ENCODE measurements around the gene THSD4.

THSD4 gene

DNA sequence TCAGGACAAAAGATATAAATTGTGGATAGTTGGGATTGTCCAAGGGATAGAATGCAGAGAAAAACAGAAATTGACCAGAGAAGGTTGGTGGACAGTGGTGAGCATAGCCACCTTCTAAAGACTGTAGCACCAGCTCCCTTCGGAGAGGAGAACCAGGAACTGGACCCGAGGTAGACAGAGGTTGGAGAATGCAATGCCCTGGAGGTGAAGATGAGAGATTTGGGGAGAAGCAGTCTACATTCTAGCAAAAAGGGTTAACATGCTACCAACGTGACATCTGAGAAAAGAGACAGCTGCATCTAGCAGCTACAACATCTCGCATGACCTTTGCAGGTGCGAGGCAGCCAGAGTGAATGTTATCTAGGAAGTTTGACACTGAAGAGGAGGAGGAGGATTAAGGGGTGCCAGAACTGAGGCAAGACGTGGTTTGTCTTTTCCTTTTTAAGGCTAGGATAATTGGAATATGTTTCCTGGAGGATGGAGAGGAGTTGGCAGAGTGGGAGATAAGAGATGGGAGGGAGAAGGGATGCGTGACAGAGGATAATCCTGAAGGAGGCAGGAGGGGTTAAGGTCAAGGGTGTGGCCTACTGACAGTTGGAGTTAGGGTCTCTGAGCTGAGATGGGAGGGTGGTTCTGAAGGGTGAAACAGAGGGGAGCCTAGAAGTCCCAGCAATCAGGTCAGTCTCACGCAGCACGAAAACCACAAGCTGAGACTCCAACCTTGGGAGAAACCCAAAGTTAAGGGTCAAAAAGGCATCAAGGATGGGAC is 591.4 kb downstream of the THSD4 start:
- H3K4me3 ChIP-seq (IDR thresholded peaks at IDR 0.05; ENCODE audit: insufficient read depth, low read depth, low read length): no peak overlapping the region
- no peak for TF ChIP-seq CTCF (conservative IDR thresholded peaks at IDR 0.05; ENCODE audit: low read depth, low read length)
- H4K20me1 ChIP-seq (ENCODE audit: insufficient read depth): no peaks in the 10 kb centered on the region
- H3K36me3 ChIP-seq (ENCODE audit: insufficient read depth): no peaks in the 10 kb centered on the region
- H3K27ac ChIP-seq: no peak overlapping the region
- no peaks in the 10 kb centered on the region for H3K79me2 ChIP-seq (ENCODE audit: insufficient read depth, low read depth)
- H3K4me2 ChIP-seq: no peak overlapping the region
- H3K27me3 ChIP-seq (ENCODE audit: insufficient read depth, low read depth): no peaks in the 10 kb centered on the region
- H2AFZ ChIP-seq (ENCODE audit: low read depth): no peak overlapping the region
- H3K9ac ChIP-seq: no peak overlapping the region
- no peaks in the 10 kb centered on the region for H3K4me1 ChIP-seq (ENCODE audit: low read depth, poor library complexity, severe bottlenecking)

DNA sequence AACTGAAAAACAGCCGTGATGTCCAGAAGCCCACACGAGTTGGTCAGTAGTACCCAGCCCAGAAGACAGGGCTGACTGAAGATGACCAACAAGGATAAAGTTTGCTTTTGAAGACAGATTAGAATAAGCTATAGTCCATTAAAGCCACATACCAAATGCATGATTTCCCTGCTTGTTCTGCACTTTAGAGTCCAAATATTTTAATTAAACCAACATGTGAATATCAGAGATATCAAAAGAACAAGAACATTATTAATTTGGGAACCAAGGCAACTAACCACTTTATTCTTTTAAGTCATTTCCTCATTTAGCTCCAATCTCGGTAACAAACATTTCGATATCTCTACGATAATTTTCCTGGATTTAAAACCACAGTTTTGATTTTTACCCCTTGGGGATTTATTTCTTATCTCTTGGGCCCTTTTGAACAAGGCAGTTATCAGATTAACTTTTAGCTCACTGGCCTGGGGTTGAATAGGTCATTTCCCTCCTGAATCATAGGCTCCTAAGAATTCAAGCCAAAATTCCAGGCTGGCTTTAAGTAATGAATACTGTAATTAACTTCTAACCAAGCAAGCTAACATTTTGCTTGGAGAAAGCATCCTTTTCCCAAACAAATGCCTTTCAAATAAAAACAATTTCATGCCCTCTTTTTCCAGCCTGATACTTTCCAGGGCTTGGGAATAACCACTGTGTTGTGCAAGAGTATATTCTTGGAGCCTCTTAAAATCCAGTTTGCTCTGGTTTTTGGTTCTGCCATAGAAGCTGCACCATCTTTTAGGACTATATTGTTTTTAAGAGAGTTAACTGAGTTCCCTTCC is 592.2 kb downstream of the THSD4 start:
- H3K9ac ChIP-seq: no peak overlapping the region
- H3K4me1 ChIP-seq (ENCODE audit: low read depth, poor library complexity, severe bottlenecking): no peaks in the 10 kb centered on the region
- no peaks in the 10 kb centered on the region for H3K27me3 ChIP-seq (ENCODE audit: insufficient read depth, low read depth)
- no peak for TF ChIP-seq CTCF (conservative IDR thresholded peaks at IDR 0.05; ENCODE audit: low read depth, low read length)
- no peaks in the 10 kb centered on the region for H3K79me2 ChIP-seq (ENCODE audit: insufficient read depth, low read depth)
- H2AFZ ChIP-seq (ENCODE audit: low read depth): no peak overlapping the region
- no peaks in the 10 kb centered on the region for H3K36me3 ChIP-seq (ENCODE audit: insufficient read depth)
- no peak overlapping the region for H3K27ac ChIP-seq
- no peaks in the 10 kb centered on the region for H4K20me1 ChIP-seq (ENCODE audit: insufficient read depth)
- no peak overlapping the region for H3K4me2 ChIP-seq
- H3K4me3 ChIP-seq (IDR thresholded peaks at IDR 0.05; ENCODE audit: insufficient read depth, low read depth, low read length): no peak overlapping the region

GRCh38 chr15:71708051-71708429 is 592.8 kb downstream of the THSD4 start:
- Histone ChIP-seq H3K4me2 (no peak overlapping the region), H3K9ac (no peak overlapping the region), H3K4me3 (IDR thresholded peaks at IDR 0.05; ENCODE audit: insufficient read depth, low read depth, low read length) (no peak overlapping the region), H3K27ac (no peak overlapping the region), H4K20me1 (ENCODE audit: insufficient read depth) (no peaks in the 10 kb centered on the region), H3K27me3 (ENCODE audit: insufficient read depth, low read depth) (no peaks in the 10 kb centered on the region), H3K36me3 (ENCODE audit: insufficient read depth) (no peaks in the 10 kb centered on the region), H3K4me1 (ENCODE audit: low read depth, poor library complexity, severe bottlenecking) (no peaks in the 10 kb centered on the region), H3K79me2 (ENCODE audit: insufficient read depth, low read depth) (no peaks in the 10 kb centered on the region), H2AFZ (ENCODE audit: low read depth) (no peak overlapping the region)
- no peak for TF ChIP-seq CTCF (conservative IDR thresholded peaks at IDR 0.05; ENCODE audit: low read depth, low read length)

- Histone ChIP-seq H3K4me2 (no peak overlapping the region), H3K36me3 (ENCODE audit: insufficient read depth) (no peaks in the 10 kb centered on the region), H3K79me2 (ENCODE audit: insufficient read depth, low read depth) (no peaks in the 10 kb centered on the region), H3K27me3 (ENCODE audit: insufficient read depth, low read depth) (no peaks in the 10 kb centered on the region), H4K20me1 (ENCODE audit: insufficient read depth) (no peaks in the 10 kb centered on the region), H3K27ac (no peak overlapping the region), H3K9ac (no peak overlapping the region), H3K4me3 (IDR thresholded peaks at IDR 0.05; ENCODE audit: insufficient read depth, low read depth, low read length) (no peak overlapping the region), H2AFZ (ENCODE audit: low read depth) (no peak overlapping the region), H3K4me1 (ENCODE audit: low read depth, poor library complexity, severe bottlenecking) (no peaks in the 10 kb centered on the region)
- no peak for TF ChIP-seq CTCF (conservative IDR thresholded peaks at IDR 0.05; ENCODE audit: low read depth, low read length)
Measured at GRCh38 chr15:71708741-71709140, 593.5 kb downstream of the THSD4 start.
